H1 (cell line): ENCODE measurements around the gene CORO1A. TPM values are rescaled to one million over a fixed set of nuclear protein-coding genes. Genes with fewer than 3 reads are reported as not detected.

Source experiments
- CREB1 ChIP-seq: IDR thresholded peaks from 2 replicates; pipeline ENCODE4 v1.6.1; 2012; ENCODE audit warnings: inconsistent platforms
- RXRA ChIP-seq: IDR thresholded peaks from 2 replicates; pipeline ENCODE4 v1.6.1; 2011; ENCODE audit warnings: low read depth, mild to moderate bottlenecking, low read length, moderate library complexity; ENCODE audit not compliant: insufficient read depth
- SIN3A ChIP-seq, 2 experiments: IDR thresholded peaks in 1 of 2; conservative IDR thresholded peaks in 1 of 2; 2 replicates each; pipeline ENCODE4 v1.6.1; 2011 to 2012; ENCODE audit warnings: low read length in 2 of 2, improper control_type of control experiment in 1 of 2, low read depth in 1 of 2, mild to moderate bottlenecking in 1 of 2
- SIRT6 ChIP-seq: IDR thresholded peaks from one replicate; pipeline ENCODE4 v1.7.1; 2012; ENCODE audit warnings: low read length, inconsistent platforms
- TAF7 ChIP-seq: optimal IDR thresholded peaks from 2 replicates; pipeline ENCODE3; 2011; ENCODE audit warnings: low read depth, mild to moderate bottlenecking, inconsistent platforms, low read length, moderate library complexity, borderline replicate concordance
- polyA plus RNA-seq, 7 experiments: library from polyadenylated mRNA; depleted of rRNA in 3 of 7; stranded (reverse) in 5 of 7; unstranded in 2 of 7; fragments of >200 nt in 5 of 7; fragments of 200-250 nt in 2 of 7; gene quantifications; 1 replicate in 5 of 7; 2 replicates in 1 of 7; 4 replicates in 1 of 7; pipeline versions ENCODE4 v1.2.1 to v1.2.3, GENCODE V29; 2011 to 2013; ENCODE audit warnings: missing spikeins in 2 of 7, mixed read lengths in 2 of 7
- total RNA-seq: library from RNA; stranded (reverse); fragmentation: NEBNext Ultra II Directional; extraction: Animal tissue kit (Norgen Biotek cat#: 25700); gene quantifications from 2 replicates; pipeline ENCODE4 v1.2.1, GENCODE V29; 2021
- TF ChIP-seq, protein P1 (sequence below): fragments of 300-600 bp; sonication (generic); IDR thresholded peaks from 2 replicates; pipeline ENCODE4 v1.7.1; 2012; ENCODE audit warnings: low read length, moderate library complexity, mild to moderate bottlenecking, inconsistent platforms; ENCODE audit not compliant: insufficient replicate concordance

Gene CORO1A
- total and polyA plus RNA-seq, 2 of the 8 experiments (the other 6 are each of a cell fraction or from before 2014, with no cell fraction given) = 10.9 to 11.7 TPM

DNA sequence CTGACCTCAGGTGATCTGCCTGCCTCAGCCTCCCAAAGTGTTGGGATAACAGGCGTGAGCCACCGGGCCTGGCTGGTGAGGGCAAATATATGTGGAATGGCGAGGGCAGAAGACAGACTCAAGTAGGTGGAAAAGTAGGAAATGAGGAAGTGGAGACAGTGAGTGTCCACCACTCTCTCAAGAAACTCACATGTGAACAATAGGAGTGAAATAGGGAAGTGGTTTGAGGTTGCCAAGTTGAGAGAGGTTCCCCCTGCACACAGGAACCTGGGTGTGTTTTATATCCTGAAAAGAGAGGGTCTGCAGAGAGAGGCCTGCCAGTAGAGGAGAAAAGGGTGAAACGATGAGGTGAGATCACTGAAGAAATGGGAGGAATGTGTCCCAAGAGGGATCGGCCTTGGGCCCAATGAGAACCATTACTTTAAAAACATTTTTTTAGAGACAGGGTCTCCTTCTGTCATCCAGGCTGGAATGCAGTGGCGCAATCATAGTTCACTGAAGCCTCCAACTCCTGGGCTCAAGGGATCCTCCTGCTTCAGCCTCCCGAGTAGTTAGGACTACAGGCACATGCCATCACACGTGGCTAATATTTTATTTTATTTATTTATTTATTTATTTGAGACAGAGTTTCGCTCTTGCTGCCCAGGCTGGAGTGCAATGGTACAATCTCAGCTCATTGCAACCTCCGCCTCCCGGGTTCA lies 17.1 kb upstream of the CORO1A start (continued):
- TF ChIP-seq, protein P1, sequence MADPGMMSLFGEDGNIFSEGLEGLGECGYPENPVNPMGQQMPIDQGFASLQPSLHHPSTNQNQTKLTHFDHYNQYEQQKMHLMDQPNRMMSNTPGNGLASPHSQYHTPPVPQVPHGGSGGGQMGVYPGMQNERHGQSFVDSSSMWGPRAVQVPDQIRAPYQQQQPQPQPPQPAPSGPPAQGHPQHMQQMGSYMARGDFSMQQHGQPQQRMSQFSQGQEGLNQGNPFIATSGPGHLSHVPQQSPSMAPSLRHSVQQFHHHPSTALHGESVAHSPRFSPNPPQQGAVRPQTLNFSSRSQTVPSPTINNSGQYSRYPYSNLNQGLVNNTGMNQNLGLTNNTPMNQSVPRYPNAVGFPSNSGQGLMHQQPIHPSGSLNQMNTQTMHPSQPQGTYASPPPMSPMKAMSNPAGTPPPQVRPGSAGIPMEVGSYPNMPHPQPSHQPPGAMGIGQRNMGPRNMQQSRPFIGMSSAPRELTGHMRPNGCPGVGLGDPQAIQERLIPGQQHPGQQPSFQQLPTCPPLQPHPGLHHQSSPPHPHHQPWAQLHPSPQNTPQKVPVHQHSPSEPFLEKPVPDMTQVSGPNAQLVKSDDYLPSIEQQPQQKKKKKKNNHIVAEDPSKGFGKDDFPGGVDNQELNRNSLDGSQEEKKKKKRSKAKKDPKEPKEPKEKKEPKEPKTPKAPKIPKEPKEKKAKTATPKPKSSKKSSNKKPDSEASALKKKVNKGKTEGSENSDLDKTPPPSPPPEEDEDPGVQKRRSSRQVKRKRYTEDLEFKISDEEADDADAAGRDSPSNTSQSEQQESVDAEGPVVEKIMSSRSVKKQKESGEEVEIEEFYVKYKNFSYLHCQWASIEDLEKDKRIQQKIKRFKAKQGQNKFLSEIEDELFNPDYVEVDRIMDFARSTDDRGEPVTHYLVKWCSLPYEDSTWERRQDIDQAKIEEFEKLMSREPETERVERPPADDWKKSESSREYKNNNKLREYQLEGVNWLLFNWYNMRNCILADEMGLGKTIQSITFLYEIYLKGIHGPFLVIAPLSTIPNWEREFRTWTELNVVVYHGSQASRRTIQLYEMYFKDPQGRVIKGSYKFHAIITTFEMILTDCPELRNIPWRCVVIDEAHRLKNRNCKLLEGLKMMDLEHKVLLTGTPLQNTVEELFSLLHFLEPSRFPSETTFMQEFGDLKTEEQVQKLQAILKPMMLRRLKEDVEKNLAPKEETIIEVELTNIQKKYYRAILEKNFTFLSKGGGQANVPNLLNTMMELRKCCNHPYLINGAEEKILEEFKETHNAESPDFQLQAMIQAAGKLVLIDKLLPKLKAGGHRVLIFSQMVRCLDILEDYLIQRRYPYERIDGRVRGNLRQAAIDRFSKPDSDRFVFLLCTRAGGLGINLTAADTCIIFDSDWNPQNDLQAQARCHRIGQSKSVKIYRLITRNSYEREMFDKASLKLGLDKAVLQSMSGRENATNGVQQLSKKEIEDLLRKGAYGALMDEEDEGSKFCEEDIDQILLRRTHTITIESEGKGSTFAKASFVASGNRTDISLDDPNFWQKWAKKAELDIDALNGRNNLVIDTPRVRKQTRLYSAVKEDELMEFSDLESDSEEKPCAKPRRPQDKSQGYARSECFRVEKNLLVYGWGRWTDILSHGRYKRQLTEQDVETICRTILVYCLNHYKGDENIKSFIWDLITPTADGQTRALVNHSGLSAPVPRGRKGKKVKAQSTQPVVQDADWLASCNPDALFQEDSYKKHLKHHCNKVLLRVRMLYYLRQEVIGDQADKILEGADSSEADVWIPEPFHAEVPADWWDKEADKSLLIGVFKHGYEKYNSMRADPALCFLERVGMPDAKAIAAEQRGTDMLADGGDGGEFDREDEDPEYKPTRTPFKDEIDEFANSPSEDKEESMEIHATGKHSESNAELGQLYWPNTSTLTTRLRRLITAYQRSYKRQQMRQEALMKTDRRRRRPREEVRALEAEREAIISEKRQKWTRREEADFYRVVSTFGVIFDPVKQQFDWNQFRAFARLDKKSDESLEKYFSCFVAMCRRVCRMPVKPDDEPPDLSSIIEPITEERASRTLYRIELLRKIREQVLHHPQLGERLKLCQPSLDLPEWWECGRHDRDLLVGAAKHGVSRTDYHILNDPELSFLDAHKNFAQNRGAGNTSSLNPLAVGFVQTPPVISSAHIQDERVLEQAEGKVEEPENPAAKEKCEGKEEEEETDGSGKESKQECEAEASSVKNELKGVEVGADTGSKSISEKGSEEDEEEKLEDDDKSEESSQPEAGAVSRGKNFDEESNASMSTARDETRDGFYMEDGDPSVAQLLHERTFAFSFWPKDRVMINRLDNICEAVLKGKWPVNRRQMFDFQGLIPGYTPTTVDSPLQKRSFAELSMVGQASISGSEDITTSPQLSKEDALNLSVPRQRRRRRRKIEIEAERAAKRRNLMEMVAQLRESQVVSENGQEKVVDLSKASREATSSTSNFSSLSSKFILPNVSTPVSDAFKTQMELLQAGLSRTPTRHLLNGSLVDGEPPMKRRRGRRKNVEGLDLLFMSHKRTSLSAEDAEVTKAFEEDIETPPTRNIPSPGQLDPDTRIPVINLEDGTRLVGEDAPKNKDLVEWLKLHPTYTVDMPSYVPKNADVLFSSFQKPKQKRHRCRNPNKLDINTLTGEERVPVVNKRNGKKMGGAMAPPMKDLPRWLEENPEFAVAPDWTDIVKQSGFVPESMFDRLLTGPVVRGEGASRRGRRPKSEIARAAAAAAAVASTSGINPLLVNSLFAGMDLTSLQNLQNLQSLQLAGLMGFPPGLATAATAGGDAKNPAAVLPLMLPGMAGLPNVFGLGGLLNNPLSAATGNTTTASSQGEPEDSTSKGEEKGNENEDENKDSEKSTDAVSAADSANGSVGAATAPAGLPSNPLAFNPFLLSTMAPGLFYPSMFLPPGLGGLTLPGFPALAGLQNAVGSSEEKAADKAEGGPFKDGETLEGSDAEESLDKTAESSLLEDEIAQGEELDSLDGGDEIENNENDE = no peak
- TF ChIP-seq SIRT6 = no peak
- TF ChIP-seq CREB1 = no peak
- TF ChIP-seq SIN3A (conservative IDR thresholded peaks at IDR 0.05 in 1 of 2, IDR thresholded peaks at IDR 0.05 in 1 of 2; ENCODE audit: low read depth in 1 of 2, low read length in 2 of 2) = no peak
- no peak for TF ChIP-seq RXRA
- no peak for TF ChIP-seq TAF7
